HepG2 (cell line): ENCODE data around the gene ENO3. TPM values are rescaled to one million over a fixed set of nuclear protein-coding genes. Genes with fewer than 3 reads are reported as not detected.

Source experiments
- BCL6 ChIP-seq: IDR thresholded peaks from 2 replicates; pipeline ENCODE4 v1.6.1; 2016; ENCODE audit warnings: missing genetic modification reagents, missing compliant biosample characterization
- ELF3 ChIP-seq: IDR thresholded peaks from 2 replicates; pipeline ENCODE4 v1.6.1; 2016; ENCODE audit warnings: missing genetic modification reagents, missing compliant biosample characterization
- IRX3 ChIP-seq: sonication (generic); formaldehyde crosslinking; IDR thresholded peaks from 2 replicates; pipeline ENCODE4 v1.8.1; 2023; ENCODE audit warnings: mild to moderate bottlenecking, low read depth, missing genetic modification reagents, borderline replicate concordance
- KDM3A ChIP-seq: IDR thresholded peaks from 2 replicates; pipeline ENCODE4 v1.6.1; 2018; ENCODE audit warnings: low read depth, missing compliant biosample characterization
- PHB2 ChIP-seq: fragments of 450-650 bp; IDR thresholded peaks from 2 replicates; pipeline ENCODE4 v1.6.1; 2018; ENCODE audit not compliant: partially characterized antibody
- SMC3 ChIP-seq: IDR thresholded peaks from 2 replicates; pipeline ENCODE4 v1.6.1; 2011; ENCODE audit warnings: low read length, improper control_type of control experiment
- ZNF333 ChIP-seq: sonication (generic); formaldehyde crosslinking; IDR thresholded peaks from 2 replicates; pipeline ENCODE4 v1.4.0; 2020; ENCODE audit warnings: mild to moderate bottlenecking, missing genetic modification reagents, borderline replicate concordance
- ZNF335 ChIP-seq: sonication (generic); formaldehyde crosslinking; IDR thresholded peaks from 2 replicates; pipeline ENCODE4 v1.4.0; 2020; ENCODE audit warnings: missing genetic modification reagents
- ZNF672 ChIP-seq: sonication (generic); formaldehyde crosslinking; IDR thresholded peaks from 2 replicates; pipeline ENCODE4 v1.8.1; 2022; ENCODE audit warnings: missing genetic modification reagents
- ZNF768 ChIP-seq: sonication (generic); formaldehyde crosslinking; IDR thresholded peaks from 2 replicates; pipeline ENCODE4 v1.4.0; 2020; ENCODE audit warnings: missing genetic modification reagents
- ZNF773 ChIP-seq: sonication (generic); formaldehyde crosslinking; IDR thresholded peaks from 2 replicates; pipeline ENCODE4 v1.4.0; 2020; ENCODE audit warnings: missing genetic modification reagents, borderline replicate concordance
- polyA plus RNA-seq, 8 experiments: library from polyadenylated mRNA; depleted of rRNA in 3 of 8; stranded (reverse) in 7 of 8; unstranded in 1 of 8; fragments of >200 nt; fragmentation: Illumina TruSeq in 4 of 8; extraction: Trizol in 4 of 8; gene quantifications; 2 replicates each; pipeline versions ENCODE4 v1.2.1 to v1.2.3, GENCODE V29; 2011 to 2016; ENCODE audit warnings: low read depth in 4 of 8, missing spikeins in 1 of 8, mixed read lengths in 1 of 8; ENCODE audit not compliant: insufficient read depth in 1 of 8
- total RNA-seq, 5 experiments: library from RNA; depleted of rRNA; stranded (reverse); fragments of >200 nt; fragmentation: Illumina TruSeq; extraction: Trizol; gene quantifications; 2 replicates each; pipeline ENCODE4 v1.2.3, GENCODE V29; 2016; ENCODE audit warnings: low read depth in 1 of 5
- TF ChIP-seq, protein P1 (sequence below): sonication (generic); formaldehyde crosslinking; IDR thresholded peaks from 2 replicates; pipeline ENCODE4 v1.4.0; 2020; ENCODE audit warnings: missing genetic modification reagents
- TF ChIP-seq, protein P2 (sequence below): sonication (generic); formaldehyde crosslinking; IDR thresholded peaks from 2 replicates; pipeline ENCODE4 v1.4.0; 2020; ENCODE audit warnings: mild to moderate bottlenecking, missing genetic modification reagents
- TF ChIP-seq, protein P3 (sequence below): sonication (generic); formaldehyde crosslinking; IDR thresholded peaks from 2 replicates; pipeline ENCODE4 v1.4.0; 2020; ENCODE audit warnings: low read depth, missing genetic modification reagents
- TF ChIP-seq, protein P4 (sequence below), 2 experiments: IDR thresholded peaks; 2 replicates each; pipeline ENCODE4 v1.6.1; 2011 to 2012; ENCODE audit warnings: low read length in 2 of 2, borderline replicate concordance in 1 of 2, low read depth in 1 of 2, mild to moderate bottlenecking in 1 of 2, moderate library complexity in 1 of 2
- TF ChIP-seq, protein P5 (sequence below): sonication (generic); formaldehyde crosslinking; IDR thresholded peaks from 2 replicates; pipeline ENCODE4 v1.9.0; 2021; ENCODE audit warnings: missing genetic modification reagents, borderline replicate concordance

ENO3 gene
- total and polyA plus RNA-seq, 2 of the 13 experiments (the other 11 are each of a cell fraction or from before 2014, with no cell fraction given), result 59.8 to 69.8 TPM

DNA sequence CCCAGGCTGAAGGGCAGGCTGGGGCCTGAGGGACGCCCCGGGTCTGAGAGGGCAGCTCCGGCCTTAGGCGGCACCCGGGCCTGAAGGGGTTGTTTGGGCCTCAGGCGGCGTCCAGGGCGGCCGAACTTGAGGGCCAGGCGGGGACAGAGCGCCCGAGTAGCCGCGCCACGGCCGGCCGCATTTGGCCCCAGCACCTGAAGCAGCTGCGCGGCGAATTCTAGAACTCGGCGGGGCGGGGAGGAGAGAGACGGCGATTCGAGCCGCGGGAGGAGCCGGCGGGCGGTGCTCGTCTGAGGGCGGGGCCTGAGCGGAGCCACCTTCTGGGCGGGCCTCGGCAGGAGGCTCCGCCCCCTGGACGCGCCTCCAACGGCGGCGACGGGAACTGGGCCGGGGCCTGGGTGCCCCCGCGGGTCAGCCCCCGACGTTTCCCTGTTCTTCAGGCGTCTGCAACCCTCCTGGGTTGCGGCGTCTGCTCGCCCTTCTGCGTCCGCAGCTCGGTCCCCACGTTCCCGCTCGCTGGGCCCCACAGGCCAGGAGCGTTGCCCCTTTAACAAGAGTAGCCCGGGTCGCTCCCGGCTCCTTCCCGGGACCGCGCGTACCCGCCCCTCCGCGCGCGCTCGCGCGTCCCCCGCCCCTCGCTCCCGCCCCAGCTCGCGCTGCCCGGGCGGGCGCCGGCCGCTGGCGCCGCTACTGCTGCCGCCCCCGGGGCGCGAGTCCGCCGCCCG is 46.5 kb downstream of the ENO3 start, which contains the start of the genes INCA1 and KIF1C (continued):
- TF ChIP-seq, protein P1, sequence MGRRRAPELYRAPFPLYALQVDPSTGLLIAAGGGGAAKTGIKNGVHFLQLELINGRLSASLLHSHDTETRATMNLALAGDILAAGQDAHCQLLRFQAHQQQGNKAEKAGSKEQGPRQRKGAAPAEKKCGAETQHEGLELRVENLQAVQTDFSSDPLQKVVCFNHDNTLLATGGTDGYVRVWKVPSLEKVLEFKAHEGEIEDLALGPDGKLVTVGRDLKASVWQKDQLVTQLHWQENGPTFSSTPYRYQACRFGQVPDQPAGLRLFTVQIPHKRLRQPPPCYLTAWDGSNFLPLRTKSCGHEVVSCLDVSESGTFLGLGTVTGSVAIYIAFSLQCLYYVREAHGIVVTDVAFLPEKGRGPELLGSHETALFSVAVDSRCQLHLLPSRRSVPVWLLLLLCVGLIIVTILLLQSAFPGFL (CRISPR knock-in tag), result no peak
- TF ChIP-seq IRX3 (0 out of 2 replicates have a peak, but pooled peaks have one; percentile 51), SMC3 (no peak), ELF3 (CRISPR knock-in tag) (peak; percentile 32; the same call in 1 of the 2 replicates), PHB2 (no peak), BCL6 (CRISPR knock-in tag) (no peak; the same call in 1 of the 2 replicates), ZNF768 (CRISPR knock-in tag) (peak; percentile 53; the same call in 1 of the 2 replicates), KDM3A (CRISPR knock-in tag) (no peak), ZNF773 (no peak), ZNF335 (CRISPR knock-in tag) (no peak; the same call in 1 of the 2 replicates), ZNF672 (no peak), ZNF333 (CRISPR knock-in tag) (0 out of 2 replicates have a peak, but pooled peaks have one; percentile 77)
- TF ChIP-seq, protein P2, sequence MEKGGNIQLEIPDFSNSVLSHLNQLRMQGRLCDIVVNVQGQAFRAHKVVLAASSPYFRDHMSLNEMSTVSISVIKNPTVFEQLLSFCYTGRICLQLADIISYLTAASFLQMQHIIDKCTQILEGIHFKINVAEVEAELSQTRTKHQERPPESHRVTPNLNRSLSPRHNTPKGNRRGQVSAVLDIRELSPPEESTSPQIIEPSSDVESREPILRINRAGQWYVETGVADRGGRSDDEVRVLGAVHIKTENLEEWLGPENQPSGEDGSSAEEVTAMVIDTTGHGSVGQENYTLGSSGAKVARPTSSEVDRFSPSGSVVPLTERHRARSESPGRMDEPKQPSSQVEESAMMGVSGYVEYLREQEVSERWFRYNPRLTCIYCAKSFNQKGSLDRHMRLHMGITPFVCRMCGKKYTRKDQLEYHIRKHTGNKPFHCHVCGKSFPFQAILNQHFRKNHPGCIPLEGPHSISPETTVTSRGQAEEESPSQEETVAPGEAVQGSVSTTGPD (CRISPR knock-in tag), result no peak
- TF ChIP-seq, protein P3, sequence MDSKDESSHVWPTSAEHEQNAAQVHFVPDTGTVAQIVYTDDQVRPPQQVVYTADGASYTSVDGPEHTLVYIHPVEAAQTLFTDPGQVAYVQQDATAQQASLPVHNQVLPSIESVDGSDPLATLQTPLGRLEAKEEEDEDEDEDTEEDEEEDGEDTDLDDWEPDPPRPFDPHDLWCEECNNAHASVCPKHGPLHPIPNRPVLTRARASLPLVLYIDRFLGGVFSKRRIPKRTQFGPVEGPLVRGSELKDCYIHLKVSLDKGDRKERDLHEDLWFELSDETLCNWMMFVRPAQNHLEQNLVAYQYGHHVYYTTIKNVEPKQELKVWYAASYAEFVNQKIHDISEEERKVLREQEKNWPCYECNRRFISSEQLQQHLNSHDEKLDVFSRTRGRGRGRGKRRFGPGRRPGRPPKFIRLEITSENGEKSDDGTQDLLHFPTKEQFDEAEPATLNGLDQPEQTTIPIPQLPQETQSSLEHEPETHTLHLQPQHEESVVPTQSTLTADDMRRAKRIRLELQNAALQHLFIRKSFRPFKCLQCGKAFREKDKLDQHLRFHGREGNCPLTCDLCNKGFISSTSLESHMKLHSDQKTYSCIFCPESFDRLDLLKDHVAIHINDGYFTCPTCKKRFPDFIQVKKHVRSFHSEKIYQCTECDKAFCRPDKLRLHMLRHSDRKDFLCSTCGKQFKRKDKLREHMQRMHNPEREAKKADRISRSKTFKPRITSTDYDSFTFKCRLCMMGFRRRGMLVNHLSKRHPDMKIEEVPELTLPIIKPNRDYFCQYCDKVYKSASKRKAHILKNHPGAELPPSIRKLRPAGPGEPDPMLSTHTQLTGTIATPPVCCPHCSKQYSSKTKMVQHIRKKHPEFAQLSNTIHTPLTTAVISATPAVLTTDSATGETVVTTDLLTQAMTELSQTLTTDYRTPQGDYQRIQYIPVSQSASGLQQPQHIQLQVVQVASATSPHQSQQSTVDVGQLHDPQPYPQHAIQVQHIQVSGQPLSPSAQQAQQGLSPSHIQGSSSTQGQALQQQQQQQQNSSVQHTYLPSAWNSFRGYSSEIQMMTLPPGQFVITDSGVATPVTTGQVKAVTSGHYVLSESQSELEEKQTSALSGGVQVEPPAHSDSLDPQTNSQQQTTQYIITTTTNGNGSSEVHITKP (CRISPR knock-in tag), result no peak
- TF ChIP-seq, protein P4, sequence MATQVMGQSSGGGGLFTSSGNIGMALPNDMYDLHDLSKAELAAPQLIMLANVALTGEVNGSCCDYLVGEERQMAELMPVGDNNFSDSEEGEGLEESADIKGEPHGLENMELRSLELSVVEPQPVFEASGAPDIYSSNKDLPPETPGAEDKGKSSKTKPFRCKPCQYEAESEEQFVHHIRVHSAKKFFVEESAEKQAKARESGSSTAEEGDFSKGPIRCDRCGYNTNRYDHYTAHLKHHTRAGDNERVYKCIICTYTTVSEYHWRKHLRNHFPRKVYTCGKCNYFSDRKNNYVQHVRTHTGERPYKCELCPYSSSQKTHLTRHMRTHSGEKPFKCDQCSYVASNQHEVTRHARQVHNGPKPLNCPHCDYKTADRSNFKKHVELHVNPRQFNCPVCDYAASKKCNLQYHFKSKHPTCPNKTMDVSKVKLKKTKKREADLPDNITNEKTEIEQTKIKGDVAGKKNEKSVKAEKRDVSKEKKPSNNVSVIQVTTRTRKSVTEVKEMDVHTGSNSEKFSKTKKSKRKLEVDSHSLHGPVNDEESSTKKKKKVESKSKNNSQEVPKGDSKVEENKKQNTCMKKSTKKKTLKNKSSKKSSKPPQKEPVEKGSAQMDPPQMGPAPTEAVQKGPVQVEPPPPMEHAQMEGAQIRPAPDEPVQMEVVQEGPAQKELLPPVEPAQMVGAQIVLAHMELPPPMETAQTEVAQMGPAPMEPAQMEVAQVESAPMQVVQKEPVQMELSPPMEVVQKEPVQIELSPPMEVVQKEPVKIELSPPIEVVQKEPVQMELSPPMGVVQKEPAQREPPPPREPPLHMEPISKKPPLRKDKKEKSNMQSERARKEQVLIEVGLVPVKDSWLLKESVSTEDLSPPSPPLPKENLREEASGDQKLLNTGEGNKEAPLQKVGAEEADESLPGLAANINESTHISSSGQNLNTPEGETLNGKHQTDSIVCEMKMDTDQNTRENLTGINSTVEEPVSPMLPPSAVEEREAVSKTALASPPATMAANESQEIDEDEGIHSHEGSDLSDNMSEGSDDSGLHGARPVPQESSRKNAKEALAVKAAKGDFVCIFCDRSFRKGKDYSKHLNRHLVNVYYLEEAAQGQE (IDR thresholded peaks at IDR 0.05; ENCODE audit: borderline replicate concordance in 1 of 2, low read depth in 1 of 2, low read length in 2 of 2), result 0 out of 4 replicates have a peak, but pooled peaks of 1 of the 2 experiments have one; percentile 7
- TF ChIP-seq, protein P5, sequence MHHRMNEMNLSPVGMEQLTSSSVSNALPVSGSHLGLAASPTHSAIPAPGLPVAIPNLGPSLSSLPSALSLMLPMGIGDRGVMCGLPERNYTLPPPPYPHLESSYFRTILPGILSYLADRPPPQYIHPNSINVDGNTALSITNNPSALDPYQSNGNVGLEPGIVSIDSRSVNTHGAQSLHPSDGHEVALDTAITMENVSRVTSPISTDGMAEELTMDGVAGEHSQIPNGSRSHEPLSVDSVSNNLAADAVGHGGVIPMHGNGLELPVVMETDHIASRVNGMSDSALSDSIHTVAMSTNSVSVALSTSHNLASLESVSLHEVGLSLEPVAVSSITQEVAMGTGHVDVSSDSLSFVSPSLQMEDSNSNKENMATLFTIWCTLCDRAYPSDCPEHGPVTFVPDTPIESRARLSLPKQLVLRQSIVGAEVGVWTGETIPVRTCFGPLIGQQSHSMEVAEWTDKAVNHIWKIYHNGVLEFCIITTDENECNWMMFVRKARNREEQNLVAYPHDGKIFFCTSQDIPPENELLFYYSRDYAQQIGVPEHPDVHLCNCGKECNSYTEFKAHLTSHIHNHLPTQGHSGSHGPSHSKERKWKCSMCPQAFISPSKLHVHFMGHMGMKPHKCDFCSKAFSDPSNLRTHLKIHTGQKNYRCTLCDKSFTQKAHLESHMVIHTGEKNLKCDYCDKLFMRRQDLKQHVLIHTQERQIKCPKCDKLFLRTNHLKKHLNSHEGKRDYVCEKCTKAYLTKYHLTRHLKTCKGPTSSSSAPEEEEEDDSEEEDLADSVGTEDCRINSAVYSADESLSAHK (CRISPR knock-in tag), result 0 out of 2 replicates have a peak, but pooled peaks have one; percentile 60
